ENCODE data around the gene DNAH7. TPM values are rescaled to one million over a fixed set of nuclear protein-coding genes. Genes with fewer than 3 reads are reported as not detected.
A peak's percentile ranks its signal among the peaks of the same experiment; 100 is the strongest.

DNAH7 gene
- total and polyA plus RNA-seq, 2 experiments from 2014 or later: 0.35 to 1.1 TPM

- no peak overlapping the region for H3K4me3 Mint-ChIP-seq
- no peak; the same call in 2 of the 3 replicates for ATAC-seq
Observed at GRCh38 chr2:195984923-195985726, 83.5 kb downstream of the DNAH7 start.

More at GRCh38 chr2:195984923-195985726, 83.5 kb downstream of the DNAH7 start:
- peak overlapping the region; percentile 39; the same call in 1 of the 2 replicates for H2AFZ ChIP-seq
- Mint-ChIP-seq H3K4me1 (peaks cover 2% of the 10 kb centered on the region; the same call in 1 of the 3 replicates), H3K27me3 (ENCODE audit: insufficient read depth, low read depth, poor library complexity) (no peaks in the 10 kb centered on the region), H3K9me3 (peaks cover 2% of the 10 kb centered on the region; the same call in 2 of the 3 replicates), H3K36me3 (ENCODE audit: low read depth) (peaks cover 3% of the 10 kb centered on the region; the same call in 2 of the 3 replicates), H3K27ac (no peak overlapping the region)
- no peaks in the 10 kb centered on the region for H4K20me1 ChIP-seq (replicated peaks; ENCODE audit: insufficient read depth)
- no peaks in the 10 kb centered on the region for H3K27me3 ChIP-seq (ENCODE audit: insufficient read depth)
- TF ChIP-seq ETS1 (IDR thresholded peaks at IDR 0.05) (no peak), ZNF462 (CRISPR knock-in tag; IDR thresholded peaks at IDR 0.05) (no peak), NANOG (IDR thresholded peaks at IDR 0.05; ENCODE audit: borderline replicate concordance) (no peak), CREB1 (CRISPR knock-in tag; IDR thresholded peaks at IDR 0.05; ENCODE audit: low read depth) (no peak), STAT1 (IDR thresholded peaks at IDR 0.05; ENCODE audit: unreplicated experiment) (no peak), REST (IDR thresholded peaks at IDR 0.05; ENCODE audit: unreplicated experiment) (no peak), ZNF331 (CRISPR knock-in tag; IDR thresholded peaks at IDR 0.05; ENCODE audit: low read depth) (no peak), EZH2 (IDR thresholded peaks at IDR 0.05; ENCODE audit: low read depth, unreplicated experiment) (no peak)
- H3K4me3 ChIP-seq: no peak overlapping the region
- no peak for DNase-seq (ENCODE audit: low spot score)
- H3K79me2 ChIP-seq (replicated peaks; ENCODE audit: insufficient read depth): no peaks in the 10 kb centered on the region
- no peaks in the 10 kb centered on the region for H3F3A ChIP-seq (replicated peaks; ENCODE audit: low read depth)
- H3K36me3 ChIP-seq (ENCODE audit: insufficient read depth): no peaks in the 10 kb centered on the region
- no peak overlapping the region for H3K4me2 ChIP-seq
- H3K27ac ChIP-seq (ENCODE audit: low read depth): no peak overlapping the region
- H3K9me2 ChIP-seq (ENCODE audit: insufficient read depth): no peaks in the 10 kb centered on the region; the same call in 1 of the 2 replicates
- H3K4me1 ChIP-seq (ENCODE audit: insufficient read depth): no peaks in the 10 kb centered on the region
